ENCODE measurements around the gene PATL2. TPM values are rescaled to one million over a fixed set of nuclear protein-coding genes. Genes with fewer than 3 reads are reported as not detected.
"Not testable (repeated sequence)": the region's sequence is repeated elsewhere in the genome, so short reads cannot be mapped to it uniquely, and the experiment has no call there.

Gene PATL2
- total RNA-seq, 1 donor from 2014 or later, result 0.33 TPM

DNA sequence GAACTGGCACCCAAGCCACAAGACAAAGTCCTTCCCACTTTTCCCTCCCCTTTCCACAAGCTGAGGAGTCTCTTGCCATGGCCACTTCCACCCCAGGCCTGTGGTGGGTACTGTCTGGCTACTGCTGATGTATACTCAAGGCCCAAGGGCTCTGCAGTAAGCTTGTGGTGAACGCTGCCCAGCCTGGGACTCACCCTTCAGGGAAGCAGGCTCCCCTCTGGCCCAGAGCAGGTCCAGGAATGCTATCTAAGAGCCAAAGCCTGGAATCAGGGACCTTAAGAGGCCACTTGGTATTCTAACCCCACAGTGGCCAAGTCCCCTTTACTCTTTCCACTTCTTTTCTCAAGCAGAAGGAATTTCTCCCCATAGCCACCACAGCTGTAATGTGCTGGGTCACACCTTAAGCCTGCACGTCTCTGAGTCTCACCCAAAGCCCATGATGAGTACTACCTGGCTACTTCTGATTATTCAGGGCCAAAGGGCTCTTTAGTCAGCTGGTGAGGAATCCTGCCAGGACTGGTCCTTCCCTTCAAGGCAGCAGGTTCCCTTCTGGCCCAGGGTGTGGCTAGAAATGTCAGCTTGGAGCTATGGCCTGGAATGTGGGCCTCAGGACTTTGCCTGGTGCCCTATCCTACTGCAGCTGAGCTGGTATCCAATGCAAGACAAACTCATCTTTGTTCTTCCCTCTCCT is 4.0 kb downstream of the PATL2 start:
- no peak for DNase-seq (ENCODE audit: low read depth)
- Histone ChIP-seq H3K36me3 (ENCODE audit: control insufficient read depth, insufficient read depth, low read length) (no peaks in the 10 kb centered on the region), H3K27me3 (ENCODE audit: control insufficient read depth, insufficient read depth, low read length) (no peaks in the 10 kb centered on the region), H3K4me3 (ENCODE audit: low read depth, low read length) (no peak overlapping the region)
- TF ChIP-seq, protein P1, sequence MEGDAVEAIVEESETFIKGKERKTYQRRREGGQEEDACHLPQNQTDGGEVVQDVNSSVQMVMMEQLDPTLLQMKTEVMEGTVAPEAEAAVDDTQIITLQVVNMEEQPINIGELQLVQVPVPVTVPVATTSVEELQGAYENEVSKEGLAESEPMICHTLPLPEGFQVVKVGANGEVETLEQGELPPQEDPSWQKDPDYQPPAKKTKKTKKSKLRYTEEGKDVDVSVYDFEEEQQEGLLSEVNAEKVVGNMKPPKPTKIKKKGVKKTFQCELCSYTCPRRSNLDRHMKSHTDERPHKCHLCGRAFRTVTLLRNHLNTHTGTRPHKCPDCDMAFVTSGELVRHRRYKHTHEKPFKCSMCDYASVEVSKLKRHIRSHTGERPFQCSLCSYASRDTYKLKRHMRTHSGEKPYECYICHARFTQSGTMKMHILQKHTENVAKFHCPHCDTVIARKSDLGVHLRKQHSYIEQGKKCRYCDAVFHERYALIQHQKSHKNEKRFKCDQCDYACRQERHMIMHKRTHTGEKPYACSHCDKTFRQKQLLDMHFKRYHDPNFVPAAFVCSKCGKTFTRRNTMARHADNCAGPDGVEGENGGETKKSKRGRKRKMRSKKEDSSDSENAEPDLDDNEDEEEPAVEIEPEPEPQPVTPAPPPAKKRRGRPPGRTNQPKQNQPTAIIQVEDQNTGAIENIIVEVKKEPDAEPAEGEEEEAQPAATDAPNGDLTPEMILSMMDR (IDR thresholded peaks at IDR 0.05; ENCODE audit: insufficient read depth, low read length, poor library complexity, severe bottlenecking), result no peak

DNA sequence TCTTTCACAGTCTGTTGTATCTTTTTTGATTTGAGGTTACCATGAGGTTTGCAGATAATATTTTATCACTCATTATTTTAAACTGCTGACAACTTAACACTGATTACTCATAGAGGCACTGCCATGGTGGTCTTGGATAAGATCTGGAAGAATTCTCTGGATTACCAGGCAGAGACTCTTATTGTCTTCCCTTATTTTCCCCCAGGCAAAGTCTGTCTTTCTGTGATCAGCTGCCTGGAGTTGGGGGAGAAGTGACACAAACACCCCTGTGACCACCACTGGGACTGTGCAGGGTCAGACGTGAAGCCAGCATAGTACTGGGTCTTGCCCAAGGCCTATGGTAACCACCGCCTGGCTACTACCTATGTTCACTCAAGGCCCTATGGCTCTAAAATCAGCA is 4.7 kb downstream of the PATL2 start:
- Histone ChIP-seq H3K27me3 (ENCODE audit: control insufficient read depth, insufficient read depth, low read length) (no peaks in the 10 kb centered on the region), H3K4me3 (ENCODE audit: low read depth, low read length) (no peak overlapping the region), H3K36me3 (ENCODE audit: control insufficient read depth, insufficient read depth, low read length) (no peaks in the 10 kb centered on the region)
- TF ChIP-seq, protein P1 (IDR thresholded peaks at IDR 0.05; ENCODE audit: insufficient read depth, low read length, poor library complexity, severe bottlenecking), result no peak
- no peak for DNase-seq (ENCODE audit: low read depth)

DNA sequence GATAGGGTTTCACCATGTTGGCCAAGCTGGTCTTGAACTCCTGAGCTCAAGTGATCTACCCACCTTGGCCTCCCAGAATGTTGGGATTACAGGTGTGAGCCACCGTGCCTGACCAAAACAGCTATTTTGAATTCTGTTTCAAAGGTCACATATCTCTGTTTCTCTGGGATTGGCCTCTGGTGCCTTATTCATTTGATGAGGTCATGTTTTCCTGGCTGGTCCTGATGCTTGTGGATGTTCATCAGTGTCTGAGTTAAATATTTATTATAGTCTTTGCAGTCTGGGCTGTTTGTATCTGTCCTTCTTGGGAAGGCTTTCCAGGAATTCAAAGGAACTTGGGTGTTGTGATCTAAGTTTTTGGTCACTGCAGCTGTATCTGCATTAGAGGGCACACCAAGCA is 5.1 kb downstream of the PATL2 start:
- no peaks in the 10 kb centered on the region for H3K27me3 ChIP-seq (ENCODE audit: control insufficient read depth, insufficient read depth, low read length)
- H3K36me3 ChIP-seq (ENCODE audit: control insufficient read depth, insufficient read depth, low read length), result no peaks in the 10 kb centered on the region
- no peak for DNase-seq (ENCODE audit: low read depth)
- H3K4me3 ChIP-seq (ENCODE audit: low read depth, low read length), result no peak overlapping the region
- TF ChIP-seq, protein P1 (IDR thresholded peaks at IDR 0.05; ENCODE audit: insufficient read depth, low read length, poor library complexity, severe bottlenecking), result no peak

DNA sequence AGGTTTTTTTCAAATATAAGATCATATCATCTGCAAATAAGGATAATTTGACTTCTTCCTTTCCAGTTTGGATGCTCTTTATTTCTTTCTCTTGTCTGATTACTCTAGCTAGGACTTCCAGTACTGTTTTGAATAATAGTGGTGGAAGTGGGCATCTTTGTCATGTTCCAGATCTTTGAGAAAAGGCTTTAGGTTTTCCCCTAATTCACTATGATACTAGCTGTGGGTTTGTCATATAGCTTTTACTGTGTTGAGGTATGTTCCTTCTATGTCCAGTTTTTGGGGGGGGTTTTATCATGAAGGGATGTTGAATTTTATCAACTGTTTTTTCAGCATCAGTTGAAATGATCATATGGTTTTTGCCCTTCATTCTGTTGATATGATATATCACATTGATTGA is 10.4 kb downstream of the PATL2 start:
- not testable (repeated sequence) for DNase-seq (ENCODE audit: low read depth); H3K27me3 ChIP-seq (ENCODE audit: control insufficient read depth, insufficient read depth, low read length); H3K36me3 ChIP-seq (ENCODE audit: control insufficient read depth, insufficient read depth, low read length); H3K4me3 ChIP-seq (ENCODE audit: low read depth, low read length)

DNA sequence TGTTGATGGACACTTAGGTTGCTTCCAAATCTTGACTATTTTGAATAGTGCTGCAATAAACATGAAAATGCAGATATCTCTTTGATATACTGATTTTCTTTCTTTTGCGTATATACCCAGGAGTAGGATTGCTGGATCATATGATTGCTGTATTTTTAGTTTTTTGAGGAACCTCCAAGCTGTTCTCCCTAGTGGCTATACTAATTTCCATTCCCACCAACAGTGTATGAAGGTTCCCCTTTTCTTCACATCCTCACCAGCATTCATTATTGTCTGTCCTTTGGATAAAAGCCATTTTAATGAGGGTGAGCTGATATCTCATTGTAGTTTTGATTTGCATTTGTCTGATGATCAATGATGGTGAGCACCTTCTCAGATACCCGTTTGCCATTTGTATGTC is 12.5 kb downstream of the PATL2 start:
- no peak for DNase-seq (ENCODE audit: low read depth)
- no peaks in the 10 kb centered on the region for H3K36me3 ChIP-seq (ENCODE audit: control insufficient read depth, insufficient read depth, low read length)
- TF ChIP-seq, protein P1 (IDR thresholded peaks at IDR 0.05; ENCODE audit: insufficient read depth, low read length, poor library complexity, severe bottlenecking), result no peak
- H3K27me3 ChIP-seq (ENCODE audit: control insufficient read depth, insufficient read depth, low read length), result no peaks in the 10 kb centered on the region
- no peak overlapping the region for H3K4me3 ChIP-seq (ENCODE audit: low read depth, low read length)

DNA sequence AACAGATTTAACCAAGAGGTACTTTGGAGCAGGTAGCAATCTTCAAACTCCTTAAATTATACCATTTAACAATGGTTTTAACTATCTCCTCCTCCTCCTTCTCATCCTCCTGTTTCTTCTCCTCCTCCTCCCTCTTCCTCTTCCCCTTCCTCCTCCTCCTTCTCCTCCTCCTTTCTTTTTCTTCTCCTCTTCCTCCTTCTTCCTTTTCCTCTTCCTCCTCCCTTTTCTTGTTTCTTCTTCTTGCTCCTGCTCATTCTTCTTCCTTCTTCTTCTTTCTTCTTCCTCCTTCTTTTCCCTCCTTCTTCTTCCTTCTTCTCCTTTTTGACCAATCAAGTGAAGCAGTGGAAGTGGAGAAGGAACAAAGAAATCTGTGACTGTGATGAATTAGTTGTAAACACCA is 14.1 kb downstream of the PATL2 start:
- no peak overlapping the region for H3K4me3 ChIP-seq (ENCODE audit: low read depth, low read length)
- H3K27me3 ChIP-seq (ENCODE audit: control insufficient read depth, insufficient read depth, low read length), result no peaks in the 10 kb centered on the region
- DNase-seq (ENCODE audit: low read depth), result no peak
- no peaks in the 10 kb centered on the region for H3K36me3 ChIP-seq (ENCODE audit: control insufficient read depth, insufficient read depth, low read length)
- TF ChIP-seq, protein P1 (IDR thresholded peaks at IDR 0.05; ENCODE audit: insufficient read depth, low read length, poor library complexity, severe bottlenecking), result no peak
